GM19455 (cell line): ENCODE data around the gene CAPN9.
"Not testable (repeated sequence)": the region's sequence is repeated elsewhere in the genome, so short reads cannot be mapped to it uniquely, and the experiment has no call there.

Source experiments
- ATAC-seq: cut with Tn5 transposase; IDR thresholded peaks from one replicate; pipeline ENCODE4 v1.9.1; 2021; ENCODE audit not compliant: unreplicated experiment

Gene CAPN9

DNA sequence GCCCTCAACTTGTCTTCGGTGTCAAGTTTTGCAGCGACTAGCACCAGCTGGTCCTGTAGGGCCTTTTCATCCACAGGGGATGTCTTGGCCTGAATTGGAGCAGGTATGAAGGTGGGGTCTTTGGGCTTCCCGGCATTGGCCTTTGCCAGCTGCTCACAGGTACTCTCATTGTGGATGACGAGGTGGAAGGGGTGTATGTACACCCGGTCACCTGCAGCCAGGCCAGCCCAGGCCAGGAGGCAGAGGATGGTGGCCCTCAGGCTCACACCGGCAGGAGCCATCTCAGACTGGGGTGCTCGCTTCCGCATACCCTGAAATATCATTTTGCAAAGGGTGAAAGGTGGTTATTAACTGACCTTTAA lies 36.7 kb upstream of the CAPN9 start:
- ATAC-seq: no peak

DNA sequence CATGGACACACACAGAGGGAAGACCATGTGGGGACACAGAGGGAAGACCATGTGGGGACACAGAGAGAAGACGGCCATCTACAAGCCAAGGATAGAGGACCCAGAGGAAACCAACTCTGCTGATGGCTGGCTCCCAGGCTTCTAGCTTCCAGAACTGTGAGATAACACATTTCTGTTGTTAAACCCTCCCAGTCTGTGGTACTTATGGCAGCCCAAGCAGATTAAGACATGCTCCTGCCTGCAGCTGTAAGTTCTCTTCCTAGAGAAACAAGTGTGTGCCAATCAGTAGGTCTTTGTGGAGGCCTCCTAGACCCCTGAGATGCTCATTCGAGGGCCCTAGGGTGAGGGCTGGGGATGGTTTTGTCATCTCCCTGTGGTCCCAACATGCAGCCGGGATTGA lies 35.9 kb upstream of the CAPN9 start:
- no peak for ATAC-seq

DNA sequence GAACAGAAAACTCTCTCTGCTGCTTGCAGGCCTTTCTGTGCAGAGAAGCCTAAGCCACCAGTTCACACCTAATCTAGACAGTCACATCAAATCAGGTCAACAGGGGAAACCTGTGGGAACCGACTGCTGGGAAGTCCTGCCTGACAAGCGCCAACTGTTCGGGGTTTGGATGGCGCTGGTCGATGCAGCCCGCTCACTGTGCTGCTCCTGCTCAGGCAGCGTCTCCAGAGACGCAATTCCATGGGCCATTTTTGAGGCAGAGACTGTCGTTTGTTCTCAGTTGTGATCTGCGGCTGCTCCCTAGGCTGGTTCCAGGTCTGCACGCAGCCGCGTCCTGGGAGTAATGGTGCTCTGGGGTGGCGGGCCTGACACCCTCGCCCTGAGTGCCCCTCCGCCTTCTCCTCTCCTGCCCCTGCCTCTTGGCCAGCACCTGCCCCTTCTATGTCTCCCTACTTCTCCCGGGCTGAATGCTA lies 34.7 kb upstream of the CAPN9 start:
- ATAC-seq: no peak

DNA sequence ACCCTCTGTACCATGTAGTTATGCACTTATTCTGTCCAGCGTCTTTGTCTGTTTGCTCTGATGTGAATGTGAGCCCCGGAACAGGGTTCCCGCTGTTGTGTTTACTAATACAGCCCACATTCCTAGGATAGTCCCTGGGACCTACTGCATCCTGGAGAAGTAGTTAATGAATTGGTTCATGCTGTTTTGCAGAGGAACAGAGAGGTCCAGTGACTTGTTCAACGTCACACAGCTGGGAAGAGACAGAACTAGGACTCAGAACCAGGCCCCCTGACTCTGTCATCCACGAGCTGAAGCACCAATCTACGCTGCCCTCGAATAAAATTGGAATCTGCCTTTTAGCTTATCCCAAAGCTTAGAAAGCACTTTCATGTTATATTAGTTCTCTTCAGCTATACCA lies 34.0 kb upstream of the CAPN9 start:
- no peak for ATAC-seq

DNA sequence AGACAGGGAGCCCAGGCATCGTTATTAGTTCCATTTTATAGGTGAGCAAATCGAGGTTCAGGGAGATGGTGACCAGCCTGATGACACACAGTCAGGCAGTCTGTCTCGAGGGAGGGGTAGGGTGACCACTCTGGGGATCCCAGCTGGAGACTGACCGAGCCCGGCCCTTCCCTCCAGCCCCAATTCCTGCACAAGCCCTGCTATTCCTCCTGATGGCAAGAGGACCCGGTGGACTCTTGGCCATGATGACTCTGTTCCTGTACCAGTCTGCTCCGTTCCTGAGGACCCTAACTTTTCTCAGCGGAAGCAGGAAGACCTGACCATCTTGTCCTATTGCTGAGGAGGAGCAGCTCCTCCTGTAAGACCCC lies 33.7 kb upstream of the CAPN9 start:
- ATAC-seq: no peak

DNA sequence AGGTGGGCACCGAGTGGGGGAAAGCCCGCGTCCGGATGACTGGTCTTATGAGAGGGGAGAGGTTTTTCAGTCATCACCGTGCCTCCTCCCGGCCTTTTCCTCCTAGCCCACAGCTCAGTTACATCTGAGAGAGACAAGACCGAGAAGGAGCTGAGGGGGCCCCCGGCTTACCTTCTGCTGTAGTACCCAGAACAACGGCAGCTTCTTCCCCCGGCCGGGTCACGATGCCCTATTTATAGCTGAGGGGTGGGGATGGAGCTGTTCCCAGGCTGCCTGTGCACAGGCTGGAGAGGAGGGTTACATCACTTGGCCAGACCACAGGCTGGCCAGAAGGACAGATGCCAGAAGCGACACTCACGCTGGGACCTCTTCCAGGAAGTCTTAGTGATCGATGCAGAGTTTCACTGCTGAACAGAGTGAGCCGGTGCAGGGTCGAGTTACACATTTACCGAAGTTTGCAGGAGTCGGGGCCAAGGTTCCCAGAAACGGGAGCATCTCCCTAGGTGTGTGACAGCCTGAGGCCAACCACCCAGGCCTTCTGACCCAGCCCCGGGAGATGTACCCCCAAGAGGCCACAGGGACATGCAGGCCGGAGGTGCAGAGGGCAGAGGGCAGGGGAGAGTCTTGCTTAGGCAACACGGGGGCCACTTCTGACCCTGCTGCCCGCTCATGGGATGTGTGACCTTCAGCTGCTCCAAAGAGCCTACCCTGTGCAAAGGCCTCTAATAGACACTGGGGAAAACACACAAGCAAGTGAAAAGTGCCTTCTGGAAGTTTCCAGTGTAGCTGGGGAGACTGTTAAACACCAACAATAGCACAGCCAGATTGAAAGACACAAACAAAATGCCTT lies 33.0 kb upstream of the CAPN9 start, which contains the start of gene AGT:
TSS of gene AGT (minus strand) at position 208 of the 850 bp plus-strand sequence. CDS start 3,299 bp downstream, outside the sequence.
- ATAC-seq: no peak

DNA sequence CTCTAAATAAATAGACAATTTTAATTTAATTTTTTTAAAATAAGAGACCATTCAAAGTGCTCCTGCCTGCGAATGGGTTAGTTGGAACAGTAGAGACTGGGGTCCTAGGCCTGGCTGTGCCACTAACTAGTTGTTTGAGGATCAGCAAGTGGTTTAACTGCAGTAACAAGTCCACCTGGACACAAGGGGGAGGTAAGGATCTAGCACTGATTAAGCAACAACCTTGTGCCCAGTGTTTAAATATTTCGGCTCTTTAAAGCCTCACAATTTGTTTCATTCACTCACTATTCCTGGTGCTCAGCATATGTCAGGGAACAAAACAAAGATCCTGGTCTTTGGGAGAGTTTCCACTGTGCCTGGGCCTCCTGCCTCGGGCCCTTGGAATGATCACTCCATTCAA lies 31.7 kb upstream of the CAPN9 start:
- no peak for ATAC-seq

DNA sequence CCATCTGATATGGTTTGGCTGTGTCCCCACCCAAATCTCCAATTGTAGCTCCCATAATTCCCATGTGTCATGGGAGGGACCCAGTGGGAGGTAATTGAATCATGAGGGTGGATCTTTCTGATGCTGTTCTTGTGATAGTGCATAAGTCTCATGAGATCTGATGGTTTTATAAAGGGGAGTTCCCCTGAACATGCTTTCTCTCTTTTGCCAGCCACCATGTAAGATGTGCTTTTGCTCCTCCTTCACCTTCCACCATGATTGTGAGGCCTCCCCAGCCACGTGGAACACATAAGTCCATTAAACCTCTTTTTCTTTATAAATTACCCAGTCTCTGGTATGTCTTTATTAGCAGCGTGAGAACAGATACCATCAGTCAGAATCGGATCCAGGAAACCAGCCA lies 30.7 kb upstream of the CAPN9 start:
- ATAC-seq: not testable (repeated sequence)

DNA sequence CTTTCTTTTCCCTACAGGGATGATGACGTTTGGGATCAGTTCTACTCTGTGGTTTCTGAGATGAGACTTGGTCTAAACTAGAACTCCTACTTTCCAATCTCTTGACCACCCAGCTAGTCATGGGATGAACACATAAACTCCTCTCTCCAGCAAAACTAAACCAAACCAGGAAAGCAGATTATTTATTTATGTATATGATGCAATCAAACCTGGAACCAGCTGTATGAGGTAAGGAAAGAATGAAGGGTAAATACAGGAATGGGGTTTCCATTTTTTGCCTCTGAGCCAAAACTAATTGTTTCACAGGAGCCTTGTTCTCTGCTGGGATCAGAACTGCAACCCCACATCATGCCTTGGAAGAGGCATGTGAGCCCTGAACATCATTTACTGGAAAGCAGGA lies 29.9 kb upstream of the CAPN9 start:
- ATAC-seq: no peak

DNA sequence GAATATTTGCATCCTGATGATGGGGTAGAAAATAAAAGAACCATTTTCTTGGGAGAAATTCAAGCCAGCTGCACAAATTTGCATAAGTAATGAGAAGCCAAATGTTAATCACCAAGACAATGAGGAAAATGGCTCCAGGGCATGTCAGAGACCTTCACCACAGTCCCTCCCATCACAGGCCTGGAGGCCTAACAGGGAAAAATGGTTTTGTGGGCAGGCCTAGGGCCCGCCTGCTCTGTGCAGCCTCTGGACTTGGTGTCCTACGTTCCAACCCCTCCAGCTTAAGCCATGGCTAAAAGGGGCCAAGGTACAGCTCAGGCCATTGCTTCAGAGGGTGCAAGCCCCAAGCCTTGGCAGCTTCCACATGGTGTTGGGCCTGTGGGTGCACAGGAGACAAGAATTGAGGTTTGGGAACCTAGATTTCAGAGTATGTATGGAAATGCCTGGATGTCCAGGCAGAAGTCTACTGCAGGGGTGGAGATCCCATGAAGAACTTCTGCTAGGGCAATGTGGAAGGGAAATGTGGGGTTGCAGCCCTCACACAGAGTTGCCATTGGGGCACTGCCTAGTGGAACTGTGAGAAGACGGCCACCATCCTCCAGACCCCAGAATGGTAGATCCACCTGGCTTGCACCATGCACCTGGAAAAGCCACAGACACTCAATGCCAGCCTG lies 25.2 kb upstream of the CAPN9 start:
- not testable (repeated sequence) for ATAC-seq

DNA sequence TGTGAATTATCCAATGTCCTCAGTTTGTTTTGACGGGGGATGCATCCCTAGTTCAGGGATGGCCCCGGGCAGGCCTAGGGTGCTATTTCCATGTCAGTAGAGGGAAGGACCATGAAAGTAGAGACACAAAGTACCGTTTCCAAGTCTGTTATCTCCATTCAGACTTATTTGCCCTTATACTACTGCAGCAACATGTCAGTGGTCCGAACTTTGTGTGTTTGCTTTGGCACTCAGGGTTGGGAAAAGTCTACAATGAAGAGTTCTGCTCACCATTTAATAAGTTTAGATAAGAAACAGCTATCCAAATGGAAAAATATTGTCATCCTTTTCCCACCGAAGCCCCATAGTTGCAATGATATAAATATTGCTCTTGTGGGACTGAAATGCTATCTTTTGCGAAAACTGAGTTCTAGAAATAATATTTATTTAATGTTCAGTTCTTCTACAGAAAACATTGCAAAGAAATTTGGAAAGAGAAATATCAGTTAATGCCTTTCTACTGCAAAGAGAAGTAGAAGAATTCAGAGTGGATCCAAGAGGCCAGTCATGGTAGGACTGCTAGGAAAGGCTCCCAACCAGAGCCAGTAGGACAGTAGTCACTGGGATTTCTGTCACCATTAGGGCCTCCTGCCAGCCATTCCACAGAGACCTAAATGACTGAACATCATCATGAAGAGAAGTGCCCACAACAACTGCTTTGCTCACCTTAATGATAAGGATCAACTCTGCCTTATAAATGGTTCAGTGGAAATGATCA lies 21.8 kb upstream of the CAPN9 start:
- ATAC-seq: no peak

DNA sequence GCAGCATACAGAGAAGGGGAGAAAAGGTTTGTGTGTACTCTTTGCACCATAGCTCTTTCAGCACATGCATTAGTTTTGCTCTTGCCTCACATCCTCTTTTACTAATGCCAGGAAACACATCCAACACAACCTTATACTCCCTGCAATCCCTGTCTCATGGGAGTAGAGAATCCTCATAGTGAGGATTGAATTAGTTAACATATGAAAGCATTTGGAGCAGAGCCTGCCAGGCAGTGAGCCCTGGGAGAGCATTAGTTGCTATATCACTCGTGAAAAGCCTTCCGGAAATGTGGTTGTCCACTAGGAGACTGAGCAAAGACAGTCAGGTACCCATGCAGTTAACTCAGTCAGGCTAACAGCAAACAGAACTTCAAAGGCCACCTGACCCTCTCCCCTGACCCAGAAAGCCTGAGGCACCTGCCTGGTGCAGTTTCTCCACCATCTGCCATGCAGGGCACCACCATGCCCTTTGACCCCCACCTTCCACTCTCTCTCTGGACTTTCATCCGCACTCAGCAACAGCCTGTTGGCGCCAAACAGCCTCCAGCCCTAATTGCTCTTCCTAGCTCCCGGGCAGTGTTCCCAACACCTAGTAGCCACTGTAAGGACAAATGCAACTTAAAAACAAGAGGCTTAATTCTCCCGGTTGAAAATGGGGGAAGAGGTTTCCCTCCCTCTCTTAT lies 18.3 kb upstream of the CAPN9 start:
- no peak for ATAC-seq

DNA sequence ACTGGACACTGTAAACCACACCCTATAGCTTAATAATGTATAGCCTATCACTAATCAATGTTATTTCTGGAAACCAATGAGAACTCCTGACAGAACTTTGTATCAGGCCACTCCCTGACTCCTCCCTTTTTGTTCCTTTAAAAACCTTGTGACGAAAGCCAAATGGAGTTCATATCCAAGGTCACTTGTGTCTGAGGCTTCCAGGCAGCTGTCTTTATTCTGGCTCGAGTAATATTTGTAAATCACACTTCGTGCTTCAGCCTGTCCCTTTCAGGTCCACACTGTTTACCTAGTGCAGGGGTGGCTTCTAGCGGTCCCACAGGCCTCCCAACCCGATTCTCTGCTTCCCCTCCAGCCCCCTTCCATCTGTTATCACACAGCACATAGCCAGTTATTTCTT lies 16.2 kb upstream of the CAPN9 start:
- no peak for ATAC-seq

DNA sequence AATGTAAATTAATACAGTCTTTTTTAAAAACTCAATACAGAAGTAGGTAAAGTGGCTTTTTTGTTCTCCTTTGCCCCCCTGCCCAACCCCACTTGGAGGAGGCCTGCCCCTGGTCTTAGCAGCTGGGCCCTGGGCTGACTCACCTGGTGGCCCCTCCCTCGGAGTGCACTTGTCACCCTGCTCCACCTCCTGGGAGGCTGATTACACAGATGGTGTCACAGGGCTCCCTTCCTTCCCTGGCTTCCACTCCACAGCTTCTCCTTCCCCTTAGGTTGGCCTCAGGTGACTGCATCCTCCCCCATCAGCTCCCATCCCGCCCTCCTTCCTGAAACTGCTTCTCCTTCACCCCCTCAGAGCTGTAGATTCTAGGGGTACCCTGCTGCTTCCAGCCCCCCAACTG lies 11.7 kb upstream of the CAPN9 start:
- ATAC-seq: no peak

DNA sequence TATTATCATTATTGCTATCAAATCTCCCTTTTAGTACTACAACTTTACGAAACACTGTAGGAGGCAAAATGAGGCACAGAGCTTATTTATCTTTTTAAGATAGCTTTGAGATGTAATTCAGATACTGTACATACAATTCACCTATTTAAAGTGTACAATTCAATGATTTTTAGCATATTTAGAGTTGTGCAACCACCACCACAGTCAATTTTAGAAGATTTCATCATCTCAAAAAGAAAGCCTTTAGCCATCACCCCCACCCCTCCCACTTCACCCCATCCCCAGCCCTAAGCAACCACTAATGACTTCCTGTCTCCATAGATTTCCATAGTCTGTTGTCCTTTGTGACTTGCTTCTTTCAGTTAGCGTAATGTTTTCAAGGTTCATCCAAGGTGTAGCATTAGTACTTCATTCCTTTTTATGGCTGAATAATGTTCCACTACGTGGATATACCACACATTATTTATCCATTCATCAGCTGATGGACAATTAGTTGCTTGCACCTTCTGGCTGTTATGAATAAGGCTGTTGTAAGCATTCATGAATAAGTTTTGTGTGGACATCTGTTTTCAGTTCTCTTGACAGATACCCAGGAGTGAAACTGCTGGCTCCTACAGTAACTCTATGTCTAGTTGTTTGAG lies 9.4 kb upstream of the CAPN9 start:
- no peak for ATAC-seq

DNA sequence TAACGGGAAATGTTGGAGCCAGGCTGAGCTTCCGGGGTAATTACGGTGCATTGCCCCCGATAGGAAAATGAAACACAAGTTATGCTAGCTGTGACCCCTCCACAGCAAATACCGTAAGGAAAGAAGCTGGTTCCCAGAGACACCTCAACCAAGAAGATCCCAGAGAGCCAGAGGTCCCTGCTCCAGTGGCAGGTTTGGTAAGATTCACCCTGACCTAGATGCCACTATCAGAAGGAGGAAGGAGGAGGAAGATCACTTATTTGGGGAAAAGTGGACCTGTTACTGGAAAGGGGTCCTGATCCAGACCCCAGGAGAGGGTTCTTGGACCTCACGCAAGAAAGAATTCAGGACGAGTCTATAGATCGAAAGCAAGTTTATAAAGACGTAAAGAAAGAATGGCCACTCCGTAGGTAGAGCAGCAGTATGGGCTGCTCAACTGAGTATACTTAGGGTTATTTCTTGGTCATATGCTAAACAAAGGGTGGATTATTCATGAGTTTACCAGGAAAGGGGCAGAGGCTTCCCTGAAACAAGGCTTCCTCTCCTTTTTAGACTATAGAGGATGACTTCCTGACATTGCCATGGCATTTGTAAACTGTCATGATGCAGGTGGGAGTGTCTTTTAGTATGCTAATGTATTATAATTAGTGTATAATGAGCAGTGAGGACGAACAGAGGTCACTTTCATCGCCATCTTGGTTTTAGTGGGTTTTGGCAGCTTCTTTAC lies 7.5 kb upstream of the CAPN9 start:
- no peak for ATAC-seq

DNA sequence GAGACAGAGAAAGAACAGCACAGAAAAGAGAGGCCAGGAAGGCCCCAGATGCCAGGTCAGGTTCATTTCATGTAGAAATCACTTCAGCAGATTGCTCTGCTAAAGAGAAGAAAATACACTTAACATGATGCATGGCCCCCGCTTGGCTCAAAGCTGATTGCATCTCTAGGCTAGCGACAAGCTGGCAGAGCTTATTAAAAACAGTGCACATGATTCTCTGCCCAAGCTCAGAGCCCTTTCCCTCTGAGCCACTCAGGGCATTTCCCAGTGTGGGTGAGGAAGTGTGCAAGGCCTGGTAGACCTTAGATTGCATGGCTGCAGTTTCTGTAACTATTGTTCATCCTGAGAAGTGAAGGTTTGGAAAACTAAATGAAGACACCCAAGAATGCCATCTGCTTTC lies 3.3 kb upstream of the CAPN9 start:
- ATAC-seq: no peak

DNA sequence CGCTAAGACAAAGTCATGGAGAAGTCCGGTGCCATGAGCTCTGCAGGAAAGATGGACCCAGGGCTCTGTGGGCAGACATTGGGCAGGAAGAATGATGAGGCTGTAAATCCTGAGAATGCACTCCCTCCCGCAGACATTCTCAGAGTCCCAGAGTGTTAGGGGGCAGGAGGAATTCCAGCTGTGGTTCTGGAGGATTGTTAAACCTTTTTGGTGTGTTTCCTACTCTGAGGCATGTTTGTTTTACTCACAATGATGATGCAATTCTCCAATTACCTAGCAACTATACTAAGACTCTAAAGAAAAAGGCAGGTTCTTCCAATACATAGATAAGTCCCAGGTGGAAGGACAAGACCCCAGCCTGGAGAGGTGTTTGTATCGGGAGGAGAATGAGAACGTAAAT lies 2.8 kb upstream of the CAPN9 start:
- no peak for ATAC-seq

DNA sequence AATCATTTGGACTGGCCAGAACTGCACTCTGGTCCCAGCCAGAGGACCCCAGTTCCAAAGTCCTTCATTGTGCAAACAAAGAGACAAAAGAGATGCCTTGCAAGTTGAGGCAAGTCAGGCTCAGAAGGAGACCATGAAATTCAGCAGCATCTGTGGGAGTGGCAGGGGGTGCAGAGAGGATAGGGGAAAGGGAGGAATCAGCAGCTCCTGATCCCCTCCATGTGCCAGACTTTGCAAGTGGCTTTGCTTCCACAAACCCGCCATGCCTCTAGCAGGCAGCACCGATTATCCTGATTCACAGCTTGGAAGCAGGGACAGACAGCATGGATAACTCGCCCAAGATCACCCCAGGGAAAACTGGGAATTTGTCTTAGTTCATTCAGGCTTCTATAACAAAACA lies 2.1 kb upstream of the CAPN9 start:
- ATAC-seq: no peak

DNA sequence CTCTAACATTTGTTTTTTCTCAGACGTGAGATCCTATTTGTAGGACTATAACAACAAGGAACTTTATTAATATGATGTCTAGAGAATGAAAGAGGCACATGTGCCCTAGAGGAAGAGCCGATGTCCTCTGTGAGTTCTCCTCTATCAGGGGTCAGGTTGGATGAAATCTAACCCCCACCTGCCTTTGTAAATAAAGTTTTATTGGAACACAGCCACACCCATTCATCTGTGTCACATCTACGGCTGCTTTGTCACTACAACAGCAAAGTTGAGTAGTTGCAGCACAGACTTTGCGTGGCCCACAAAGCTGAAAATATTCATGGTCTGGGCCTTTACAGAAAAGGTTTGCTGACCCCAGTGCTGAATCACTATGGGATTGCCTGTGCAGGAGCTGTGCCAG lies 571 bp upstream of the CAPN9 start:
- no peak for ATAC-seq
